OCI-LY1 (cell line): ENCODE data around the gene CDC25B.

ENCODE experiments used
- H2AFZ ChIP-seq: fragments of 200-600 bp; sonication (generic), shearing (Covaris generic); 2 replicates; pipeline ENCODE4 v1.6.0; 2014; ENCODE audit warnings: antibody characterized with exemption, mild to moderate bottlenecking, low read length
- H3F3A ChIP-seq: fragments of 200-600 bp; sonication (generic), shearing (Covaris generic); 2 replicates; pipeline ENCODE4 v1.6.0; 2014; ENCODE audit warnings: mild to moderate bottlenecking, antibody characterized with exemption, low read length, moderate library complexity; ENCODE audit not compliant: insufficient read depth
- H3K27ac ChIP-seq: fragments of 200-600 bp; sonication (generic); 2 replicates; pipeline ENCODE4 v1.5.1; 2014; ENCODE audit warnings: low read length, mixed run types, mild to moderate bottlenecking, low read depth; ENCODE audit not compliant: poor library complexity, severe bottlenecking
- H3K27me3 ChIP-seq: fragments of 200-600 bp; sonication (generic); 2 replicates; pipeline ENCODE4 v1.6.0; 2014; ENCODE audit warnings: antibody characterized with exemption, mild to moderate bottlenecking, low read length, moderate library complexity; ENCODE audit not compliant: insufficient read depth
- H3K36me3 ChIP-seq: fragments of 200-600 bp; sonication (generic); 2 replicates; pipeline ENCODE4 v1.6.1; 2014; ENCODE audit warnings: mild to moderate bottlenecking, antibody characterized with exemption, low read length, moderate library complexity, mixed read lengths; ENCODE audit not compliant: insufficient read depth
- H3K4me1 ChIP-seq: fragments of 200-600 bp; sonication (generic); 2 replicates; pipeline ENCODE4 v1.5.1; 2014; ENCODE audit warnings: mild to moderate bottlenecking, low read length, moderate library complexity; ENCODE audit not compliant: insufficient read depth, severe bottlenecking
- H3K4me2 ChIP-seq: fragments of 200-600 bp; sonication (generic), shearing (Covaris generic); 2 replicates; pipeline ENCODE4 v1.6.1; 2014; ENCODE audit warnings: low read length
- H3K4me3 ChIP-seq: fragments of 200-600 bp; sonication (generic); 2 replicates; pipeline ENCODE4 v1.5.1; 2014; ENCODE audit warnings: low read length, low read depth, mild to moderate bottlenecking, mixed read lengths; ENCODE audit not compliant: poor library complexity, severe bottlenecking
- H3K79me2 ChIP-seq: fragments of 200-600 bp; shearing (Covaris generic); 2 replicates; pipeline ENCODE4 v1.6.1; 2016; ENCODE audit warnings: mixed run types, low read length, mixed read lengths; ENCODE audit not compliant: insufficient read depth
- H3K9ac ChIP-seq: fragments of 200-600 bp; sonication (generic), shearing (Covaris generic); 2 replicates; pipeline ENCODE4 v1.6.1; 2014; ENCODE audit warnings: mild to moderate bottlenecking, low read length, mixed read lengths
- H3K9me2 ChIP-seq: fragments of 200-600 bp; sonication (generic), shearing (Covaris generic); 2 replicates; pipeline ENCODE4 v1.6.1; 2014; ENCODE audit warnings: low read depth, mild to moderate bottlenecking, low read length, mixed read lengths
- H3K9me3 ChIP-seq: fragments of 200-600 bp; shearing (Covaris generic); 2 replicates; pipeline ENCODE4 v1.6.1; 2014; ENCODE audit warnings: low read length, mixed read lengths
- H4K20me1 ChIP-seq: fragments of 200-600 bp; sonication (generic), shearing (Covaris generic); 2 replicates; pipeline ENCODE4 v1.6.0; 2016; ENCODE audit warnings: mild to moderate bottlenecking, low read length; ENCODE audit not compliant: insufficient read depth
- CTCF ChIP-seq: fragments of 200-600 bp; sonication (generic), shearing (Covaris generic); IDR thresholded peaks from 2 replicates; pipeline ENCODE4 v1.5.1; 2017; ENCODE audit warnings: mild to moderate bottlenecking, antibody characterized with exemption, low read length, moderate library complexity, mixed read lengths
- EZH2 ChIP-seq: fragments of 200-600 bp; sonication (generic), shearing (Covaris generic); IDR thresholded peaks from 2 replicates; pipeline ENCODE4 v1.8.0; 2017; ENCODE audit warnings: borderline replicate concordance, mixed run types, mild to moderate bottlenecking, antibody characterized with exemption, low read length, moderate library complexity, mixed read lengths

CDC25B gene

GRCh38 chr20:3751675-3752385, 44.3 kb upstream of the CDC25B start:
- Histone ChIP-seq H2AFZ (no peak overlapping the region), H4K20me1 (no peaks in the 10 kb centered on the region), H3K9me2 (no peaks in the 10 kb centered on the region), H3K27ac (no peak overlapping the region), H3K4me3 (no peak overlapping the region), H3K79me2 (no peaks in the 10 kb centered on the region), H3K9ac (no peak overlapping the region), H3K4me2 (no peak overlapping the region), H3K4me1 (no peaks in the 10 kb centered on the region), H3F3A (no peaks in the 10 kb centered on the region), H3K36me3 (peaks cover 8% of the 10 kb centered on the region), H3K9me3 (no peaks in the 10 kb centered on the region), H3K27me3 (0 out of 2 replicates have a peak, but pooled peaks cover 1% of the 10 kb centered on the region)
- TF ChIP-seq EZH2: no peak
- no peak for TF ChIP-seq CTCF

GRCh38 chr20:3752386-3752759, 43.7 kb upstream of the CDC25B start:
- H3K79me2 ChIP-seq: no peaks in the 10 kb centered on the region
- H3K4me1 ChIP-seq: no peaks in the 10 kb centered on the region
- no peak overlapping the region for H3K4me3 ChIP-seq
- H2AFZ ChIP-seq: no peak overlapping the region
- H3F3A ChIP-seq: no peaks in the 10 kb centered on the region
- H4K20me1 ChIP-seq: no peaks in the 10 kb centered on the region
- no peak overlapping the region for H3K9ac ChIP-seq
- H3K27ac ChIP-seq: no peak overlapping the region
- no peak overlapping the region for H3K4me2 ChIP-seq
- TF ChIP-seq EZH2 (no peak), CTCF (no peak)
- no peaks in the 10 kb centered on the region for H3K27me3 ChIP-seq
- no peaks in the 10 kb centered on the region for H3K9me2 ChIP-seq
- H3K9me3 ChIP-seq: no peaks in the 10 kb centered on the region
- H3K36me3 ChIP-seq: peaks cover 8% of the 10 kb centered on the region

GRCh38 chr20:3753098-3753497, 43.0 kb upstream of the CDC25B start:
- peaks cover 13% of the 10 kb centered on the region for H3K36me3 ChIP-seq
- no peak overlapping the region for H2AFZ ChIP-seq
- no peaks in the 10 kb centered on the region for H4K20me1 ChIP-seq
- H3K27ac ChIP-seq: no peak overlapping the region
- no peak overlapping the region for H3K4me2 ChIP-seq
- H3K9ac ChIP-seq: no peak overlapping the region
- no peaks in the 10 kb centered on the region for H3F3A ChIP-seq
- no peaks in the 10 kb centered on the region for H3K27me3 ChIP-seq
- no peak overlapping the region for H3K4me3 ChIP-seq
- no peaks in the 10 kb centered on the region for H3K9me3 ChIP-seq
- H3K9me2 ChIP-seq: no peaks in the 10 kb centered on the region
- no peaks in the 10 kb centered on the region for H3K79me2 ChIP-seq
- TF ChIP-seq CTCF (peak; percentile 74), EZH2 (no peak)
- no peaks in the 10 kb centered on the region for H3K4me1 ChIP-seq
